Colonic mucosa (tissue), 4 donors: ENCODE data around the gene NUP153. TPM values are rescaled to one million over a fixed set of nuclear protein-coding genes. Genes with fewer than 3 reads are reported as not detected.

Experiments
- DNase-seq: peaks from one replicate; pipeline ENCODE4 v3.0.0-alpha.2; 2020
- H3K27ac ChIP-seq: fragments of 200-600 bp; one replicate; pipeline ENCODE4 v1.8.0; 2021
- H3K27me3 ChIP-seq: fragments of 200-600 bp; one replicate; pipeline ENCODE4 v1.8.0; 2021
- H3K36me3 ChIP-seq: fragments of 200-600 bp; one replicate; pipeline ENCODE4 v1.8.0; 2021
- H3K4me1 ChIP-seq: fragments of 200-600 bp; one replicate; pipeline ENCODE4 v1.8.0; 2021; ENCODE audit warnings: mild to moderate bottlenecking
- H3K4me3 ChIP-seq: fragments of 200-600 bp; one replicate; pipeline ENCODE4 v1.8.0; 2021
- H3K9ac ChIP-seq, 2 donors: one replicate each; pipeline ENCODE4 v1.7.0; 2013; ENCODE audit warnings: control low read depth in 2 of 2, low read depth in 2 of 2, low read length in 2 of 2
- H3K9me3 ChIP-seq: fragments of 200-600 bp; one replicate; pipeline ENCODE4 v1.8.0; 2021
- CTCF ChIP-seq: fragments of 200-600 bp; IDR thresholded peaks from one replicate; pipeline ENCODE4 v1.8.0; 2022; ENCODE audit warnings: antibody characterized with exemption, mild to moderate bottlenecking
- intact Hi-C: fragments of 100-400 bp; cut with DNase I; formaldehyde crosslinking; loops from one replicate; pipeline ENCODE4 v1.14.1; 2022
- total RNA-seq, 2 donors: library from RNA; stranded (reverse); fragmentation: NEBNext Ultra II Directional in 1 of 2; extraction: Animal tissue kit (Norgen Biotek cat#: 25700) in 1 of 2; gene quantifications; one replicate each; pipeline ENCODE4 v1.2.1, GENCODE V29; 2021
- donor health status: healthy.
- donor health status: DM: no; HTN: no; CAD: no.
- donor health status: DM: no; HTN: no; CAD: no.

Gene NUP153
- total RNA-seq, 2 donors from 2014 or later: 29.8 to 31.7 TPM

GRCh38 chr6:17700421-17701416, 6.0 kb downstream of the NUP153 start:
- no peak overlapping the region for H3K4me3 ChIP-seq
- H3K36me3 ChIP-seq: no peaks in the 10 kb centered on the region
- H3K9me3 ChIP-seq: no peaks in the 10 kb centered on the region
- no peak overlapping the region for H3K27ac ChIP-seq
- DNase-seq: no peak
- no peak for TF ChIP-seq CTCF
- intact Hi-C loops: loop anchor here (10.0 kb wide), 1 partner anchor 96 kb away; the partner anchor contains the start of gene FAM8A1
- H3K9ac ChIP-seq: no peak overlapping the region
- H3K27me3 ChIP-seq: no peaks in the 10 kb centered on the region
- peaks cover 15% of the 10 kb centered on the region for H3K4me1 ChIP-seq

GRCh38 chr6:17691925-17692538, 14.7 kb downstream of the NUP153 start:
- Histone ChIP-seq H3K9me3 (no peaks in the 10 kb centered on the region), H3K27me3 (no peaks in the 10 kb centered on the region), H3K36me3 (no peaks in the 10 kb centered on the region), H3K4me3 (no peak overlapping the region), H3K27ac (no peak overlapping the region), H3K4me1 (no peaks in the 10 kb centered on the region), H3K9ac (no peak overlapping the region)
- intact Hi-C loops: no loop called here
- no peak for TF ChIP-seq CTCF
- no peak for DNase-seq

GRCh38 chr6:17688481-17688880, 18.2 kb downstream of the NUP153 start:
- Histone ChIP-seq H3K9ac (no peak overlapping the region), H3K9me3 (no peaks in the 10 kb centered on the region), H3K4me1 (no peaks in the 10 kb centered on the region), H3K36me3 (no peaks in the 10 kb centered on the region), H3K27ac (no peak overlapping the region), H3K27me3 (no peaks in the 10 kb centered on the region), H3K4me3 (no peak overlapping the region)
- intact Hi-C loops: no loop called here
- DNase-seq: no peak
- no peak for TF ChIP-seq CTCF

GRCh38 chr6:17687136-17687535, 19.6 kb downstream of the NUP153 start:
- no peak for DNase-seq
- no peaks in the 10 kb centered on the region for H3K27me3 ChIP-seq
- no peaks in the 10 kb centered on the region for H3K4me1 ChIP-seq
- no peak for TF ChIP-seq CTCF
- no peaks in the 10 kb centered on the region for H3K9me3 ChIP-seq
- no peak overlapping the region for H3K9ac ChIP-seq
- intact Hi-C loops: no loop called here
- H3K27ac ChIP-seq: no peak overlapping the region
- H3K36me3 ChIP-seq: no peaks in the 10 kb centered on the region
- no peak overlapping the region for H3K4me3 ChIP-seq

GRCh38 chr6:17684134-17684533, 22.6 kb downstream of the NUP153 start:
- no peak for TF ChIP-seq CTCF
- no peak overlapping the region for H3K9ac ChIP-seq
- no peak overlapping the region for H3K27ac ChIP-seq
- intact Hi-C loops: no loop called here
- no peaks in the 10 kb centered on the region for H3K27me3 ChIP-seq
- no peak for DNase-seq
- H3K36me3 ChIP-seq: no peaks in the 10 kb centered on the region
- H3K4me3 ChIP-seq: no peak overlapping the region
- H3K9me3 ChIP-seq: no peaks in the 10 kb centered on the region
- no peaks in the 10 kb centered on the region for H3K4me1 ChIP-seq
